GM10266 (cell line): Measurements from ENCODE around the gene PEX1.
"Not testable (repeated sequence)": the region's sequence is repeated elsewhere in the genome, so short reads cannot be mapped to it uniquely, and the experiment has no call there.

Experiments used
- DNase-seq: peaks from one replicate; pipeline ENCODE4 v3.0.0; 2012; ENCODE audit errors: extremely low spot score
- CTCF ChIP-seq: IDR thresholded peaks from 2 replicates; pipeline ENCODE4 v1.5.1; 2012; ENCODE audit warnings: mild to moderate bottlenecking, low read depth; ENCODE audit not compliant: control insufficient read depth, insufficient read depth; ENCODE audit errors: missing control alignments

Gene PEX1

DNA sequence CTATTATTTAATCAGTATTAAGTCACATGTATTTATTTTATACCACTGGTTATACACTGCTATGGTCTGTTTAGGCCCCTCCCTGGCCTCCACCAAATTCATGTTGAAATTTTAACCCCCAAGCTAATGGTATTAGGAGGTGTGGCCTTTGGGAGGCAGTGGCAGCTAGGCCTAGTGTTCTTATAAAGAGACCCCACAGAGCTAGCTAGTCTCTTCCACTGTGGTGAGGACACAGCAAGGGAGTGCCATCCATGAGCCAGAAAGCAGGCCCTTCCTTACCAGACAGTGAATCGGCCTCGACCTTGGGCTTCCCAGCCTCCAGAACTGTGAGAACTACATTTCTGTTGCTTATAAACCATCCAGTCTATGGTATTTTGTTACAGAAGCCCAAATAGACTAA, 28.9 kb upstream of the PEX1 start:
- TF ChIP-seq CTCF = no peak
- no peak for DNase-seq

DNA sequence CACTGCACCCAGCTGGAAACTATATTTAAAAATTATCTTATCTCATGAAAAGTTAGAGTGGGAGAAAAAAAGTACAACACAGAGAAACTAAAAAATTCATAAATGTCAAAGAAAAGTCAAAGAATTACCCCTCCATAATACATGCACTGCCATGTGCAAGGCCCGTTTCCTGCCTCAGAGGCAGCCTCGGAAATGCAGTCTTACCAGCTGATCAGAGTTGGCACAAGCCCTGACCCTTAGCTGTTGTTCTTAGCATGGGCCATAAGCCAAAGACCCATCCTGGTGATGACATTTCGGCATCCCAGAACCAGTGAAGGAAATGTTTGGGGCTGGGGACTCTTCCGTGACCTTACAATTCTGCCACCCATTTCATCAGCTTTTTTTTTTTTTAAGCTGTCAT, 21.9 kb upstream of the PEX1 start:
- DNase-seq = no peak
- TF ChIP-seq CTCF = no peak

GRCh38 chr7:92547579-92547978, 19.3 kb upstream of the PEX1 start:
- no peak for DNase-seq
- TF ChIP-seq CTCF = no peak

DNA sequence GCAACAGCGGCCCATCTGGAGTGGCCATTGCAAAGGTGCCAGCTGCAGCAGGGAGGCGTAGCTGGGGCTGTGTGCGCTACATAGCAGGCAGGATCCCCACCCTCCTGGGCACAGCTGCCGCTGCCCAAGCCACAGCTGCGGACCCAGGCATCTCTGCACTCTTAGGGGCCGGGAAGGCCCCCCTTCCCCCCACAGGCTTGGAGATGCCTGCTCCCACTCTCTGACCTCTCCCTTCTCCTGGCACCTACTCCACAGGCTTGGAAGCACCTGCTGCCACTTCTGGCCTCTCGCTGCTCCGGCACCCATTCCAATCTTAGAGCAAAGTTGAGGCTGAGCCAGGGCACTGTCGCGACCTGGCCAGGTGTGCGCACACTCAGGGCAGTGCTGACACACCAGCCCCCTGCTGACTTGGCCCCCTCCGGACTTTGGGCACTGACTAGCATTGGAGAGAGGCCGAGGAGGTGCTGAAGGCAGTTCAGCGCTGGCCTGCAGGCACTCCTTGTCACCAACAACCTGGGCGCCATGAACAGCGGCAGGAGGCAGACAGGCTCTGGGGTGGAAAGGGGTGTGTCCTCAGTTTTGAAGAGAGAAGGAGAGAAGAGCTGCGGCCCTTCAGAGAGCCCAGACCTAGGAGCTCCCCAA, 18.7 kb upstream of the PEX1 start:
- no peak for DNase-seq
- TF ChIP-seq CTCF = no peak

GRCh38 chr7:92545116-92545515, 16.8 kb upstream of the PEX1 start:
- DNase-seq = not testable (repeated sequence)

GRCh38 chr7:92543542-92543941, 15.2 kb upstream of the PEX1 start:
- DNase-seq = not testable (repeated sequence)

DNA sequence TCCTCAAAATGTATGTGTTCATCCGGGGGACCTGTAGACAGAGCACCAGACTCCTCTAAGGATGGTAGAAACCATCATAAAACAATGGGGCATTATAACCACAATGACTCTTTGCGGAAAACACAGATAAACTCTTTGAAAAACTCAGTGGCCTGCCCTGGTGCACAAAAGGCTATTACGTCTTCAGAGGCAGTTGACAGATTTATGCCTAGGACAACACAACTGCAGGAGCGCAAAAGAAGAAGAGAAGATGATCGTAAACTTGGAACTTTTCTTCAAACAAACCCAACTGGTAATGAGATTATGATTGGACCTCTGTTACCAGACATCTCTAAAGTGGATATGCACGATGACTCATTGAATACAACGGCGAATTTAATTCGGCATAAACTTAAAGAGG, 6.3 kb upstream of the PEX1 start:
- TF ChIP-seq CTCF = no peak

DNA sequence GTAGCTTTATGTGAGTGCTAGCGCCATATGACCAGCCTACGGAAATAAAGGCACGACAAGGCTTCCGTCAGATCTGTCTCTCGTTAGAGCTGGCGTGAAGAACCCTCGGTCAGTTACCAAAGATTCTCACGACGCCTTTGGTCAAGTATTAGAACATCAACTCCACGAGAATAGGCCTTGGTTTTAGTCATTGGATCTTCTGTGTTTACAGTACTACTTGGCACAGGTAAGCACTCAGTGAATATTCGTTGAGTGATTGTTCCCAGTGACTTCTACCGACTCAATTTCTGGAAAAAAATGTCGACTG, 591 bp upstream of the PEX1 start:
- DNase-seq = no peak
- TF ChIP-seq CTCF = no peak

More for the DNA sequence above, 6.3 kb upstream of the PEX1 start:
- no peak for DNase-seq
